Glutamatergic neuron (in vitro differentiated cells): ENCODE measurements around the gene LILRA1. TPM values are rescaled to one million over a fixed set of nuclear protein-coding genes. Genes with fewer than 3 reads are reported as not detected.
"Not testable (repeated sequence)": the region's sequence is repeated elsewhere in the genome, so short reads cannot be mapped to it uniquely, and the experiment has no call there.

Experiments
- DNase-seq: peaks from one replicate; pipeline ENCODE4 v3.0.0; 2022
- H3K27ac Mint-ChIP-seq: one replicate; pipeline ENCODE4 v1.8.0; 2020; ENCODE audit warnings: mild to moderate bottlenecking, mixed read lengths, inconsistent platforms; ENCODE audit not compliant: unreplicated experiment
- H3K27me3 Mint-ChIP-seq: one replicate; pipeline ENCODE4 v1.8.0; 2020; ENCODE audit warnings: mild to moderate bottlenecking, moderate library complexity, mixed read lengths, inconsistent platforms; ENCODE audit not compliant: unreplicated experiment
- H3K36me3 Mint-ChIP-seq: one replicate; pipeline ENCODE4 v1.8.0; 2020; ENCODE audit warnings: mild to moderate bottlenecking, mixed read lengths, inconsistent platforms; ENCODE audit not compliant: unreplicated experiment
- H3K4me1 Mint-ChIP-seq: one replicate; pipeline ENCODE4 v1.8.0; 2020; ENCODE audit warnings: mild to moderate bottlenecking, low read depth, mixed read lengths, inconsistent platforms; ENCODE audit not compliant: unreplicated experiment
- H3K4me3 Mint-ChIP-seq: one replicate; pipeline ENCODE4 v1.8.0; 2020; ENCODE audit warnings: mild to moderate bottlenecking, mixed read lengths, inconsistent platforms; ENCODE audit not compliant: unreplicated experiment
- H3K9me3 Mint-ChIP-seq: one replicate; pipeline ENCODE4 v1.8.0; 2020; ENCODE audit warnings: mild to moderate bottlenecking, moderate library complexity, mixed read lengths, inconsistent platforms; ENCODE audit not compliant: unreplicated experiment
- total RNA-seq: library from RNA; stranded (reverse); fragmentation: NEBNext Ultra II Directional; extraction: Animal tissue kit (Norgen Biotek cat#: 25700); gene quantifications from one replicate; pipeline ENCODE4 v1.2.1, GENCODE V29; 2021; ENCODE audit not compliant: unreplicated experiment
- TF ChIP-seq, protein P1 (sequence below): fragments of 200-600 bp; sonication (generic); IDR thresholded peaks from one replicate; pipeline ENCODE4 v1.5.0; 2021; ENCODE audit not compliant: partially characterized antibody, unreplicated experiment

The LILRA1 gene
- total RNA-seq, 1 donor from 2014 or later, result not detected

DNA sequence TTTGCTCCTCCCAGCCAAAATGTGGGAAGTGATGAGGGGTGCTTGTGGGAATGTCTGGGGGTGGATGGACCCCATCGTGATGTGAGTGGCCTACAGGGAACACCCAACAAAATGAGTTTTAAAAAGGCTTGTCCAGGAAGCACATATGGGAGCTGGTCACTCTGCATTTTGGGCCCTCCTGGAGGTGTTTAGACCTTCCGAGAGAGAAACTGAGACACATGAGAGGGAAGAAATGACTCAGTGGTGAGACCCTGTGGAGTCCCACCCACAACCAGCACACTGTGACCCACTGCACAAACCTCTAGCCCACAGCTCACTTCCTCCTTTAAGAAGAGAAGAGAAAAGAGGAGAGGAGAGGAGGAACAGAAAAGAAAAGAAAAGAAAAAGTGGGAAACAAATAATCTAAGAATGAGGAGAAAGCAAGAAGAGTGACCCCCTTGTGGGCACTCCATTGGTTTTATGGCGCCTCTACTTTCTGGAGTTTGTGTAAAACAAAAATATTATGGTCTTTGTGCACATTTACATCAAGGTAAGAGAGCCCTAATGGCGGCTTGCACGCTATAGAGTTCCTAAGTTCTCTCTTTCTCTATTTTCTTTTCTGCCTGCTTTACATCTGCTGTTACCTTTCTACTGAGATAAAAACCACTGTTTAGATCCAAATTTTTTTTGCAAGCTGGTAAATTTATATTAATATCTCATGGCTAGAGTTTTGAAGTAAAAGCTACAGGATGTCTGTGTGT lies 23.6 kb downstream of the LILRA1 start:
- DNase-seq, result no peak
- peaks cover 5% of the 10 kb centered on the region for H3K9me3 Mint-ChIP-seq
- no peak overlapping the region for H3K27ac Mint-ChIP-seq
- H3K27me3 Mint-ChIP-seq, result no peaks in the 10 kb centered on the region
- H3K36me3 Mint-ChIP-seq, result peaks cover 23% of the 10 kb centered on the region
- no peak overlapping the region for H3K4me3 Mint-ChIP-seq
- no peaks in the 10 kb centered on the region for H3K4me1 Mint-ChIP-seq
- TF ChIP-seq, protein P1, sequence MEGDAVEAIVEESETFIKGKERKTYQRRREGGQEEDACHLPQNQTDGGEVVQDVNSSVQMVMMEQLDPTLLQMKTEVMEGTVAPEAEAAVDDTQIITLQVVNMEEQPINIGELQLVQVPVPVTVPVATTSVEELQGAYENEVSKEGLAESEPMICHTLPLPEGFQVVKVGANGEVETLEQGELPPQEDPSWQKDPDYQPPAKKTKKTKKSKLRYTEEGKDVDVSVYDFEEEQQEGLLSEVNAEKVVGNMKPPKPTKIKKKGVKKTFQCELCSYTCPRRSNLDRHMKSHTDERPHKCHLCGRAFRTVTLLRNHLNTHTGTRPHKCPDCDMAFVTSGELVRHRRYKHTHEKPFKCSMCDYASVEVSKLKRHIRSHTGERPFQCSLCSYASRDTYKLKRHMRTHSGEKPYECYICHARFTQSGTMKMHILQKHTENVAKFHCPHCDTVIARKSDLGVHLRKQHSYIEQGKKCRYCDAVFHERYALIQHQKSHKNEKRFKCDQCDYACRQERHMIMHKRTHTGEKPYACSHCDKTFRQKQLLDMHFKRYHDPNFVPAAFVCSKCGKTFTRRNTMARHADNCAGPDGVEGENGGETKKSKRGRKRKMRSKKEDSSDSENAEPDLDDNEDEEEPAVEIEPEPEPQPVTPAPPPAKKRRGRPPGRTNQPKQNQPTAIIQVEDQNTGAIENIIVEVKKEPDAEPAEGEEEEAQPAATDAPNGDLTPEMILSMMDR, result no peak

DNA sequence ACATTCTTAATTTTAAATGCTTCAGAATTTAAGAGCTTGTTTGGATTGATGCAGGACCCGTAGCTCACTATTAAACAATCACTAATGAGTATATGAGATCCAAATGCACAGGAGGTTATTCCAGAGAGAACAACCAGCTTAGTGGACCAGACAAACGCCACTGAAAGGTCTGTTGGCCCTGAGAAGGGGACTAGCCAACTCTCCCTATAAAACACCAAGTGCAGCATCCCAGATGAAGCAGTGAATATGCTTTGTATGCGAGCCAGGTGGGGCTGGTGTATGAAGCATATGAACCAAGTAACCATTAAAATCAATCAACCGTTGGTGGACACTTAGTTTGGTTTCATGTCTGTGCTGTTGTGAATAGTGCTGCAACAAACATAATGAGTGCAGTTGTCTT lies 27.0 kb downstream of the LILRA1 start:
- Mint-ChIP-seq H3K36me3 (peaks cover 16% of the 10 kb centered on the region), H3K27ac (no peak overlapping the region), H3K9me3 (no peaks in the 10 kb centered on the region), H3K27me3 (no peaks in the 10 kb centered on the region), H3K4me1 (no peaks in the 10 kb centered on the region), H3K4me3 (no peak overlapping the region)
- DNase-seq, result no peak
- TF ChIP-seq, protein P1, result no peak

DNA sequence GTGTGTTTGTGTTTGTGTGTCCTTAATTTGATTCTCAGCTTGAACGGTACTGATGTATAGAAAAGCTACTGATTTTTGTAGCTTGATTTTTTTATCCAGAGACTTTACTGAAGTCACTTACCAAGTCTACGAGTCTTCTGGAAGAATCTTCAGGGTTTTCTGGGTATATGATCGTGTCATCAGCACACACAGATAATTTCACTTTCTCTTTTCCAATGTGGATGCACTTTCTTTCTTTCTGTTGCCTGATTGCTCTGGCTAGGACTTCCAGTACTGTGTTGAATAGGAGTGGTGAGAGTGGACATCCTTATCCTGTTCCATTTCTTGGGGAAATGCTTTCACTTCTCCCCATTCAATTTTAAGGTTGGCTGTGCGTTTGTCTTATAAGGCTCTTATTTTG lies 29.0 kb downstream of the LILRA1 start:
- H3K4me1 Mint-ChIP-seq, result no peaks in the 10 kb centered on the region
- DNase-seq, result no peak
- TF ChIP-seq, protein P1, result no peak
- H3K4me3 Mint-ChIP-seq, result no peak overlapping the region
- peaks cover 4% of the 10 kb centered on the region for H3K9me3 Mint-ChIP-seq
- peaks cover 2% of the 10 kb centered on the region for H3K36me3 Mint-ChIP-seq
- peaks cover 2% of the 10 kb centered on the region for H3K27me3 Mint-ChIP-seq
- no peak overlapping the region for H3K27ac Mint-ChIP-seq

DNA sequence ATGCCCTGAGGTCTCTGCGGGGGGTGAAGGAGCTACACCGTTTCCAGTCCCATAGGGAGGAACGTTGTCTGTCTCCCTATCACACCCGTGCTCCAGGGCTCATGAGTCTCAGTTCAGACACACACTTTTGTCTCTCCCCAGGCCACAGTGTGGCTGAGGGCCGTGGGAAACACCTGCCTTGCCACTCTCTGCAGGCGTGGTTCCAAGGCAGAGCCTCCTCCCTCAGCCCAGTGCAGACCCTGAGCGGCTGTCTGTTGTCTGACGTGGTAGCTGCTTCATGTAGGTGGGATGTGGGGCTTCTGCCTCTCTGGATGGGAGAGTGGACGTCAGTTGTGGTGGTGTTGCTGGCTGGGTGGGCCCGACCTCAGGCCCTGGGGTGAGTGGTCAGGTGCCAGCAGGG lies 30.8 kb downstream of the LILRA1 start:
- not testable (repeated sequence) for H3K9me3 Mint-ChIP-seq, H3K4me1 Mint-ChIP-seq, H3K27ac Mint-ChIP-seq, H3K4me3 Mint-ChIP-seq, H3K27me3 Mint-ChIP-seq, DNase-seq, H3K36me3 Mint-ChIP-seq

DNA sequence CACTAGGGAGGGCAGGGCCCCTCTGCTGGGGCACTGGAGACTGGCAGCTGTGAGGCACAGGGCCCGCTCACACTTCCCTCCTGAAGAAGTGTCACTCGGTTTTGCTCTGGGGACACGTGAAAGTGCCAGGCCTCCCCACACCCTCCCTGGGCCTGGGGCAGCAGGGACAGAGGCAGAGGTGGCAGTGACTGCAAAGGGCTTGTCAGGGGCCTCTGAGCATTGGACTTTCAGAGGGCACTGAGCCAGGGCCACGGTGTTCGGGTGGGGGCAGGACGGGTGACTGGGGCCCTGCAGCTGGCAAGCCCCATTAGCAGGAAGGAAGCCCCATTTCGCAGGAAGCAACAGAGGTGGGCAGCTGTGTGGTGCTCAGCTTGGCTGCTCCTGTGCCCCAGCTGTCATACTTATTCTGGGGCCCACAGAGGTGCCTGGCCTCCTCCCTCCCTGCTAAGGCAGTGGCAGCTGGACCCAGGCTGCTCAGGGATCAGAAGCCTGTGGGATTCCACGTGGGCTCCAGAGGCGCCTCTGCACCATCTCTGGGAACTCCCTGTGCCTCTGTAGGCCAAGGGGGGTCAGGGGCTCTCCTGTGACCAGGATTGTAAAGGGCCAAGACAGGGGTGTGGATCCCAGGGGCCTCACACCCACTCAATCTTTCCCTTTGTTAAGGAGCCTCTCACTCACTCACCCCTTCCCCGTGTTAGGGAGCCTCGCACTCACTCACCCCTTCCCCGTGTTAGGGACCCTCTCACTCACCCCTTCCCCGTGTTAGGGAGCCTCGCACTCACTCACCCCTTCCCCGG lies 31.7 kb downstream of the LILRA1 start:
- H3K27ac Mint-ChIP-seq, H3K4me3 Mint-ChIP-seq, H3K27me3 Mint-ChIP-seq, DNase-seq, H3K4me1 Mint-ChIP-seq, H3K36me3 Mint-ChIP-seq, H3K9me3 Mint-ChIP-seq: not testable (repeated sequence)

DNA sequence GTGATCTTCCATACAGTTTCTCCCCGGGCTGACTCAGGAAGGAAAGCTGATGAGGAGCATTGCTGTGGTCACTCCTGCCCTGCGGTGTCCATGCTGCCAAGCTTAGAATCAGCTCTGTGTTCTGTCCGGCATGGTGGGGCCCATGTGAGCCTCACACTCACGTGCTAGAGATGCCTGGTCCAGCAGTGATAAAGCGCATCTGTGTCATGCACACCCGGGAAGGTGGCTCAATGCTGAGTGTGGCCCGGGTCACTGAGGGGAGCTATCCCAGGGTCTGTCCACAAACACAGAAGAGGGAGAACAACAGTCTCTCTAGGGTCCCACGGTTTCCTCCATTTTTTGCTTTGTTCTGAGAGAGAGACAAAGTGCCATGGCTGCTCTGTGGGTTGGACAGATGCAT lies 33.3 kb downstream of the LILRA1 start:
- Mint-ChIP-seq H3K27me3 (peaks cover 2% of the 10 kb centered on the region), H3K4me1 (no peaks in the 10 kb centered on the region), H3K4me3 (no peak overlapping the region), H3K9me3 (peaks cover 4% of the 10 kb centered on the region), H3K36me3 (no peaks in the 10 kb centered on the region), H3K27ac (no peak overlapping the region)
- DNase-seq, result no peak
- TF ChIP-seq, protein P1, result no peak

DNA sequence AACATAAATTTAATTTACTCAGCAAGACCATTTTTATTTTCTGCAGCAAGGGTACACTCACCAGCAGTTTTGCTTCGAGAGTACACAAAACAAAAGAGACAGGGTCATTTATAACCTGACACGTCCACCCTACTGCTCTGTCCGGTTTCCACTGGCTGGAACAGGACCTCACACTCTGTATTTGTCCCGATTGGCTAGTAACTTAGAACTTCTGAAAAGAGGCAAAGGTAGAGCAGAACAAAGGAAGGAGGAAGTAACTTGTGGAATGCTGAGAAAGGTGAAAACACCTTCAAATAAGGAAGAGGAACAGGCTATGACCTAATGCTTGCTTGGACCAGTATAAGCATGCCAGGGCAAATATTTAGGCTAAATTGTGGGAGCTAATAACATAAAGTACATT lies 34.5 kb downstream of the LILRA1 start:
- not testable (repeated sequence) for DNase-seq, H3K4me3 Mint-ChIP-seq, H3K27ac Mint-ChIP-seq, H3K9me3 Mint-ChIP-seq, H3K4me1 Mint-ChIP-seq, H3K36me3 Mint-ChIP-seq, H3K27me3 Mint-ChIP-seq

DNA sequence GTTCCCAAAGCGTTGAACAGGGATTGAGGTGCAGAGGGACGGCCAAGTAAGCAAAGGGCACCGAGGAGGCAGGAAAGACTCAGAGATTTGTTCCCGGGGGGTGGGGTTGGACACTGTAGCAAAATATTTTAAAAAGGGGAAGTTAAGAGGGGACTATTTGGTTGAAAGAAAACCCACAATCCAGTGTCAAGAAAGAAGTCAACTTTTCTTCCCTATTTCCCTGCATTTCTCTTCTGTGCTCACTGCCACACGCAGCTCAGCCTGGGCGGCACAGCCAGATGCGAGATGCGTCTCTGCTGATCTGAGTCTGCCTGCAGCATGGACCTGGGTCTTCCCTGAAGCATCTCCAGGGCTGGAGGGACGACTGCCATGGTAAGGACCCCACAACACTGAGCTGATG lies 36.8 kb downstream of the LILRA1 start, which contains the start of gene LILRB1:
LILRB1 (plus strand) TSS at position 223 of the 400 bp plus-strand sequence. CDS start 590 bp downstream, outside the sequence.
- not testable (repeated sequence) for H3K9me3 Mint-ChIP-seq

More for the DNA sequence above, 36.8 kb downstream of the LILRA1 start, which contains the start of gene LILRB1:
- H3K4me3 Mint-ChIP-seq, DNase-seq, H3K36me3 Mint-ChIP-seq, H3K4me1 Mint-ChIP-seq, H3K27me3 Mint-ChIP-seq, H3K27ac Mint-ChIP-seq: not testable (repeated sequence)
